ENCODE results near the gene MTUS2.

- TF ChIP-seq POLR2A (IDR thresholded peaks at IDR 0.05), result no peak
- TF ChIP-seq, protein P1, sequence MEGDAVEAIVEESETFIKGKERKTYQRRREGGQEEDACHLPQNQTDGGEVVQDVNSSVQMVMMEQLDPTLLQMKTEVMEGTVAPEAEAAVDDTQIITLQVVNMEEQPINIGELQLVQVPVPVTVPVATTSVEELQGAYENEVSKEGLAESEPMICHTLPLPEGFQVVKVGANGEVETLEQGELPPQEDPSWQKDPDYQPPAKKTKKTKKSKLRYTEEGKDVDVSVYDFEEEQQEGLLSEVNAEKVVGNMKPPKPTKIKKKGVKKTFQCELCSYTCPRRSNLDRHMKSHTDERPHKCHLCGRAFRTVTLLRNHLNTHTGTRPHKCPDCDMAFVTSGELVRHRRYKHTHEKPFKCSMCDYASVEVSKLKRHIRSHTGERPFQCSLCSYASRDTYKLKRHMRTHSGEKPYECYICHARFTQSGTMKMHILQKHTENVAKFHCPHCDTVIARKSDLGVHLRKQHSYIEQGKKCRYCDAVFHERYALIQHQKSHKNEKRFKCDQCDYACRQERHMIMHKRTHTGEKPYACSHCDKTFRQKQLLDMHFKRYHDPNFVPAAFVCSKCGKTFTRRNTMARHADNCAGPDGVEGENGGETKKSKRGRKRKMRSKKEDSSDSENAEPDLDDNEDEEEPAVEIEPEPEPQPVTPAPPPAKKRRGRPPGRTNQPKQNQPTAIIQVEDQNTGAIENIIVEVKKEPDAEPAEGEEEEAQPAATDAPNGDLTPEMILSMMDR (IDR thresholded peaks at IDR 0.05), result no peak
Measured at GRCh38 chr13:29164116-29164515, 344.0 kb downstream of the MTUS2 start.

Data from body of pancreas (tissue), 4 donors.